H1 (cell line): Measurements from ENCODE around the gene CDH18. TPM values are rescaled to one million over a fixed set of nuclear protein-coding genes. Genes with fewer than 3 reads are reported as not detected.
A peak's percentile ranks its signal among the peaks of the same experiment; 100 is the strongest.

Source experiments
- CTCF ChIA-PET: fragments of 300-600 bp; sonication (Branson Sonifier 250); formaldehyde crosslinking; loops from one replicate; lab custom pipeline; 2021; ENCODE audit not compliant: partially characterized antibody; lab: Charles Lee
- POLR2A ChIA-PET: fragments of 300-600 bp; sonication (Branson Sonifier 250); formaldehyde crosslinking; loops from one replicate; lab custom pipeline; 2021; ENCODE audit warnings: inconsistent platforms; ENCODE audit not compliant: partially characterized antibody; lab: Charles Lee
- DNase-seq, 2 experiments: peaks; one replicate each; pipeline versions ENCODE4 v3.0.0 to v3.0.0-alpha.2; 2010 to 2022; ENCODE audit warnings: low spot score in 2 of 2, low read depth in 1 of 2, mixed read lengths in 1 of 2
- FAIRE-seq: peaks from 2 replicates; lab custom pipeline; 2011; peaks lifted over from hg19 to GRCh38; lab: Jason Lieb, UNC
- H2AFZ ChIP-seq: 2 replicates; pipeline ENCODE4 v1.8.1; 2012; ENCODE audit warnings: low read length, inconsistent platforms
- H2AK5ac ChIP-seq: 2 replicates; pipeline ENCODE4 v1.6.1; 2013; ENCODE audit warnings: low read depth, low read length
- H2BK120ac ChIP-seq: replicated peaks from 2 replicates; pipeline ENCODE3; 2013; ENCODE audit warnings: low read depth, low read length, inconsistent platforms
- H2BK12ac ChIP-seq: 2 replicates; pipeline ENCODE4 v1.6.1; 2013; ENCODE audit warnings: low read depth, low read length
- H2BK15ac ChIP-seq: 2 replicates; pipeline ENCODE4 v1.6.1; 2013; ENCODE audit warnings: low read length
- H2BK20ac ChIP-seq: 2 replicates; pipeline ENCODE4 v1.6.1; 2013; ENCODE audit warnings: low read length
- H2BK5ac ChIP-seq: 2 replicates; pipeline ENCODE4 v1.6.1; 2013; ENCODE audit warnings: low read depth, low read length
- H3K14ac ChIP-seq: 2 replicates; pipeline ENCODE4 v1.6.1; 2013; ENCODE audit warnings: inconsistent platforms; ENCODE audit not compliant: insufficient read length
- H3K18ac ChIP-seq: 2 replicates; pipeline ENCODE4 v1.6.1; 2013; ENCODE audit warnings: low read length; ENCODE audit errors: extremely low read depth
- H3K23ac ChIP-seq: 2 replicates; pipeline ENCODE4 v1.6.1; 2013; ENCODE audit warnings: inconsistent platforms; ENCODE audit not compliant: insufficient read length
- H3K23me2 ChIP-seq: 2 replicates; pipeline ENCODE4 v1.6.1; 2013; ENCODE audit warnings: low read depth, low read length
- H3K27ac ChIP-seq: 2 replicates; pipeline ENCODE4 v1.6.1; 2011; ENCODE audit warnings: low read depth, low read length, inconsistent platforms
- H3K27me3 ChIP-seq, 4 experiments: replicated peaks in 1 of 4; 1 replicate in 1 of 4; 2 replicates in 3 of 4; pipeline versions ENCODE4 v1.6.1 to v1.8.1; 2011 to 2013; ENCODE audit warnings: low read length in 3 of 4, mild to moderate bottlenecking in 3 of 4, inconsistent platforms in 2 of 4, mixed read lengths in 2 of 4, moderate library complexity in 1 of 4; ENCODE audit not compliant: control insufficient read depth in 3 of 4, insufficient read depth in 3 of 4; ENCODE audit errors: extremely low read depth in 1 of 4
- H3K36me3 ChIP-seq, 4 experiments: 2 replicates each; pipeline versions ENCODE4 v1.6.1 to v1.8.1; 2011 to 2013; ENCODE audit warnings: mild to moderate bottlenecking in 4 of 4, low read length in 3 of 4, moderate library complexity in 2 of 4, control low read depth in 1 of 4, inconsistent platforms in 1 of 4; ENCODE audit not compliant: insufficient read depth in 4 of 4, control insufficient read depth in 2 of 4
- H3K4ac ChIP-seq: replicated peaks from 2 replicates; pipeline ENCODE3; 2013; ENCODE audit warnings: low read length, low read depth, mixed read lengths, inconsistent platforms; ENCODE audit not compliant: insufficient read length
- H3K4me1 ChIP-seq, 4 experiments: replicated peaks in 1 of 4; 1 replicate in 1 of 4; 2 replicates in 3 of 4; pipeline versions ENCODE4 v1.6.1 to v1.8.1; 2011 to 2013; ENCODE audit warnings: low read length in 3 of 4, inconsistent platforms in 2 of 4, mixed read lengths in 1 of 4; ENCODE audit not compliant: insufficient read depth in 4 of 4, control insufficient read depth in 3 of 4
- H3K4me2 ChIP-seq, 2 experiments: 2 replicates each; pipeline versions ENCODE4 v1.6.1 to v1.8.1; 2011 to 2013; ENCODE audit warnings: low read depth in 2 of 2, low read length in 2 of 2, control low read depth in 1 of 2, inconsistent platforms in 1 of 2, mild to moderate bottlenecking in 1 of 2; ENCODE audit not compliant: insufficient read depth in 1 of 2
- H3K4me3 ChIP-seq, 4 experiments: fragments of 200-600, 300-600 bp in 1 of 4; sonication (generic), shearing (Covaris generic), sonication (Bioruptor Twin) in 1 of 4; 2 replicates each; pipeline versions ENCODE4 v1.5.1 to v1.8.1; 2011 to 2016; ENCODE audit warnings: low read length in 4 of 4, low read depth in 3 of 4, control low read depth in 2 of 4, inconsistent platforms in 2 of 4, mild to moderate bottlenecking in 2 of 4, mixed read lengths in 1 of 4, moderate library complexity in 1 of 4; ENCODE audit not compliant: insufficient read depth in 2 of 4; ENCODE audit errors: extremely low read depth in 1 of 4
- H3K56ac ChIP-seq: replicated peaks from 2 replicates; pipeline ENCODE3; 2013; ENCODE audit warnings: low read depth, mild to moderate bottlenecking, mixed read lengths, low read length, inconsistent platforms; ENCODE audit not compliant: insufficient read length
- H3K79me1 ChIP-seq: 2 replicates; pipeline ENCODE4 v1.6.1; 2013; ENCODE audit warnings: low read depth, low read length, control low read depth
- H3K79me2 ChIP-seq, 2 experiments: 2 replicates each; pipeline versions ENCODE4 v1.6.1 to v1.8.1; 2012 to 2013; ENCODE audit warnings: low read length in 2 of 2, mild to moderate bottlenecking in 2 of 2, inconsistent platforms in 1 of 2; ENCODE audit not compliant: insufficient read depth in 2 of 2, control insufficient read depth in 1 of 2
- H3K9ac ChIP-seq, 4 experiments: replicated peaks in 1 of 4; 1 replicate in 1 of 4; 2 replicates in 3 of 4; pipeline versions ENCODE4 v1.6.1 to v1.8.1; 2011 to 2013; ENCODE audit warnings: low read depth in 3 of 4, low read length in 3 of 4, control low read depth in 2 of 4, mild to moderate bottlenecking in 2 of 4, moderate library complexity in 2 of 4, inconsistent platforms in 1 of 4; ENCODE audit errors: extremely low read depth in 1 of 4
- H3K9me3 ChIP-seq, 2 experiments: 2 replicates each; pipeline versions ENCODE4 v1.6.1 to v1.8.1; 2012 to 2013; ENCODE audit warnings: mild to moderate bottlenecking in 2 of 2, moderate library complexity in 2 of 2, control low read depth in 1 of 2, inconsistent platforms in 1 of 2, low read depth in 1 of 2, low read length in 1 of 2, mixed read lengths in 1 of 2; ENCODE audit not compliant: insufficient read depth in 2 of 2
- H4K20me1 ChIP-seq, 2 experiments: replicated peaks in 1 of 2; 2 replicates each; pipeline versions ENCODE3 to v1.8.1; 2011 to 2013; ENCODE audit warnings: inconsistent platforms in 2 of 2, low read length in 2 of 2, mild to moderate bottlenecking in 1 of 2; ENCODE audit not compliant: insufficient read depth in 2 of 2, control insufficient read depth in 1 of 2
- H4K5ac ChIP-seq: 2 replicates; pipeline ENCODE4 v1.6.1; 2013; ENCODE audit warnings: low read length, low read depth, mixed read lengths, inconsistent platforms; ENCODE audit not compliant: insufficient read length
- H4K8ac ChIP-seq: 2 replicates; pipeline ENCODE4 v1.8.0; 2013; ENCODE audit warnings: mild to moderate bottlenecking, moderate library complexity, low read length, inconsistent platforms; ENCODE audit not compliant: insufficient read depth; ENCODE audit errors: extremely low read depth
- H4K91ac ChIP-seq: replicated peaks from 2 replicates; pipeline ENCODE3; 2013; ENCODE audit warnings: low read length, mixed read lengths, inconsistent platforms; ENCODE audit not compliant: insufficient read length
- ATF2 ChIP-seq: IDR thresholded peaks from 2 replicates; pipeline ENCODE4 v1.6.1; 2012; ENCODE audit warnings: low read length, inconsistent platforms
- GABPA ChIP-seq: IDR thresholded peaks from 2 replicates; pipeline ENCODE4 v1.6.1; 2011; ENCODE audit warnings: mild to moderate bottlenecking, low read length, moderate library complexity, borderline replicate concordance; ENCODE audit not compliant: insufficient read depth
- JUN ChIP-seq: IDR thresholded peaks from 2 replicates; pipeline ENCODE4 v1.6.1; 2011; ENCODE audit warnings: low read depth, mild to moderate bottlenecking, improper control_type of control experiment, low read length
- NRF1 ChIP-seq: IDR thresholded peaks from 2 replicates; pipeline ENCODE4 v1.6.1; 2011; ENCODE audit warnings: mild to moderate bottlenecking, low read depth, low read length, improper control_type of control experiment
- SP2 ChIP-seq: IDR thresholded peaks from 2 replicates; pipeline ENCODE4 v1.6.1; 2012; ENCODE audit warnings: mild to moderate bottlenecking, low read length, inconsistent platforms
- SP4 ChIP-seq: IDR thresholded peaks from 2 replicates; pipeline ENCODE4 v1.6.1; 2012; ENCODE audit warnings: low read length, inconsistent platforms
- TCF12 ChIP-seq: IDR thresholded peaks from 2 replicates; pipeline ENCODE4 v1.6.1; 2011; ENCODE audit warnings: low read depth, mild to moderate bottlenecking, low read length
- YY1 ChIP-seq: IDR thresholded peaks from 2 replicates; pipeline ENCODE4 v1.6.1; 2011; ENCODE audit warnings: low read depth, mild to moderate bottlenecking, low read length
- WGBS, 2 experiments: shearing (Covaris generic) in 1 of 2; methylation state at CpG; one replicate each; pipeline versions ENCODE4 v1.1.6 to v1.1.7; 2013 to 2015; ENCODE audit warnings: low lambda C conversion rate in 2 of 2, mixed read lengths in 2 of 2, inconsistent platforms in 1 of 2, low coverage in 1 of 2, missing lambda C conversion rate in 1 of 2; ENCODE audit not compliant: insufficient replicate concordance in 2 of 2, insufficient coverage in 1 of 2, insufficient read length in 1 of 2; ENCODE audit errors: extremely low coverage in 1 of 2, missing lambda C conversion rate in 1 of 2; 5-methylcytosine and 5-hydroxymethylcytosine counted together
- polyA plus RNA-seq, 7 experiments: library from polyadenylated mRNA; depleted of rRNA in 3 of 7; stranded (reverse) in 5 of 7; unstranded in 2 of 7; fragments of >200 nt in 5 of 7; fragments of 200-250 nt in 2 of 7; gene quantifications; 1 replicate in 5 of 7; 2 replicates in 1 of 7; 4 replicates in 1 of 7; pipeline versions ENCODE4 v1.2.1 to v1.2.3, GENCODE V29; 2011 to 2013; ENCODE audit warnings: missing spikeins in 2 of 7, mixed read lengths in 2 of 7
- total RNA-seq: library from RNA; stranded (reverse); fragmentation: NEBNext Ultra II Directional; extraction: Animal tissue kit (Norgen Biotek cat#: 25700); gene quantifications from 2 replicates; pipeline ENCODE4 v1.2.1, GENCODE V29; 2021

Gene CDH18
- total and polyA plus RNA-seq, 2 of the 8 experiments (the other 6 are each of a cell fraction or from before 2014, with no cell fraction given) = 0.30 to 0.32 TPM

GRCh38 chr5:19902316-19902934 is 85.6 kb downstream of the CDH18 start:
- no peaks in the 10 kb centered on the region for H3K27me3 ChIP-seq
- no peak overlapping the region for H4K8ac ChIP-seq
- H3K14ac ChIP-seq = no peak overlapping the region
- H3K4me2 ChIP-seq = no peak overlapping the region
- H2BK12ac ChIP-seq = no peak overlapping the region
- CTCF ChIA-PET = no interaction called here
- no peaks in the 10 kb centered on the region for H3K79me2 ChIP-seq
- H3K27ac ChIP-seq = no peak overlapping the region
- H2BK15ac ChIP-seq = peak overlapping the region; percentile 62; the same call in 1 of the 2 replicates
- 68% methylated on average over 5 of the region's 5 CpGs; no CpG with 5 or more reads in 1 of the 2 experiments for WGBS, 2 experiments
- H3K23ac ChIP-seq = no peak overlapping the region
- H4K5ac ChIP-seq = no peak overlapping the region
- POLR2A ChIA-PET = interaction anchor here (0.7 to 0.9 kb wide), 2 partner anchors 10 kb away, joined by 3 read pairs; no protein-coding TSS in a partner anchor
- H3K18ac ChIP-seq = 0 out of 2 replicates have a peak overlapping the region, but pooled peaks have one; percentile 42
- no peaks in the 10 kb centered on the region for H3K9me3 ChIP-seq
- H2AFZ ChIP-seq = peak overlapping the region; percentile 35
- H3K79me1 ChIP-seq = no peaks in the 10 kb centered on the region
- H4K20me1 ChIP-seq = no peaks in the 10 kb centered on the region
- DNase-seq = no peak
- no peak overlapping the region for H2BK5ac ChIP-seq
- no peak overlapping the region for H2AK5ac ChIP-seq
- peak overlapping the region; percentile 57; the same call in 1 of the 2 replicates for H2BK20ac ChIP-seq
- no peak overlapping the region; a peak in 1 of 7 replicates for H3K9ac ChIP-seq
- H3K4me3 ChIP-seq = no peak overlapping the region
- H4K91ac ChIP-seq = no peak overlapping the region
- no peak overlapping the region for H3K4ac ChIP-seq
- peak overlapping the region; percentile 39 for H2BK120ac ChIP-seq
- no peaks in the 10 kb centered on the region for H3K36me3 ChIP-seq
- no peak for FAIRE-seq
- no peak overlapping the region for H3K56ac ChIP-seq
- no peaks in the 10 kb centered on the region for H3K23me2 ChIP-seq
- peaks cover 0 to 5% (median 0%) of the 10 kb centered on the region in 4 experiments; a peak in 2 of 7 replicates for H3K4me1 ChIP-seq
- no peak for TF ChIP-seq YY1
- TF ChIP-seq TCF12 = no peak
- no peak for TF ChIP-seq SP2
- no peak for TF ChIP-seq ATF2
- no peak for TF ChIP-seq NRF1
- no peak for TF ChIP-seq JUN
- TF ChIP-seq SP4 = no peak
- TF ChIP-seq GABPA = no peak
